ENCODE measurements around the gene EFNA5.

GRCh38 chr5:107519900-107520354 is 150.8 kb downstream of the EFNA5 start:
- TF ChIP-seq CTCF (IDR thresholded peaks at IDR 0.05) (no peak), POLR2A (IDR thresholded peaks at IDR 0.05; ENCODE audit: low read depth) (no peak)
